HCEC 1CT (cell line): ENCODE measurements around the gene SYPL1.

Experiments
- DNase-seq: peaks from one replicate; pipeline ENCODE4 v3.0.0-alpha.2; 2017

SYPL1 gene

DNA sequence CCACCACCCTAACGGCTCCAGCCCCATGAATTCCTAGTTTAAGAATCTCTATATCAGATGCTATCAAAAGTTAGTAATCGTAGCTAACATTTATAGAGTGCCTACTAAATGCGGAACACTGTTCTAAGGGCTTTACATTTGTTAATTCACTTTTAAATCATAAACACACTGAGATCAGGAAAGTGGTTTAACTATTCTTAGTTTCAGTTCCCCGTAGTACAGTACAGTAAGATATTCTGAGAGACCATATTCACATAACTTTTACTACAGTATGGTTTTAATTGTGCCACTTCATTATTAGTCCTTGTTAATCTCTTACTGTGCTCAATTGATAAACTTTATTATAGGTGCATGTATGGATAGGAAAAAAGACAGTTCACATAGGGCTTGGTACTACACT lies 22.5 kb downstream of the SYPL1 start:
- DNase-seq: no peak

DNA sequence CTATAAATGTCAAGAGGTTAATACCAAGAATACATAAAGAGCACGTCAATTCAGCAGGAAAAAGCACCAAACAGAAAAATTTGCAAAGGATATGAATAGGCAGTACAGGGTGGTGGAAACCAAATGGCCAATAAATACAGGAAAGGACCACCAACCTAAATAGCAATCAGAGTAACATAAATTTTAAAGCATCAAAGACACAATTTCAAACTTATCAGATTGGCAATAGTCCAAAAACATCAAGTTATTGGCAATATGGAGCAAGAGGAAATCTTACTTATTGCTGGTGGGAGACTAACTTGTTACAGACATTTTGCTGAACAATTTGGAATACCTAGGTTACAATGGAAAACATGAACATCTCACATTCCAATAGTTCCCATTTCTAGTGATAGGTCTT lies 24.1 kb downstream of the SYPL1 start:
- no peak for DNase-seq

DNA sequence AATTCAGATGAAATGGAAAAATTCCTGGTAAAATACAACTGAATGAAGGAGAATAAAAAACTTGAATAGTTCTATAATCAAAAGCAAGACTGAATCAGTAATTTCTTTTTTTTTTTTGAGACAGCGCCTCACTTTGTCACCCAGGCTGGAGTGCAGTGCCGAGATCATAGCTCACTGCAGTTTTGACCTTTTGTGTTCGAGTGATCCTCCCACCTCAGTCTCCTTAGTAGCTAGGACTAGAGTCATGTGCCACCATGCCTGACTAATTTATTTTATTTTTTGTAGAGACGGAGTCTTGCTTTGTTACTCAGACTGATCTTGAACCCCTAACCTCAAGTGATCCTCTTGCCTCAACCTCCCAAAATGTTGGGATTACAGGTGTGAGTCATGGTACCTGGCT lies 26.1 kb downstream of the SYPL1 start:
- DNase-seq: no peak

DNA sequence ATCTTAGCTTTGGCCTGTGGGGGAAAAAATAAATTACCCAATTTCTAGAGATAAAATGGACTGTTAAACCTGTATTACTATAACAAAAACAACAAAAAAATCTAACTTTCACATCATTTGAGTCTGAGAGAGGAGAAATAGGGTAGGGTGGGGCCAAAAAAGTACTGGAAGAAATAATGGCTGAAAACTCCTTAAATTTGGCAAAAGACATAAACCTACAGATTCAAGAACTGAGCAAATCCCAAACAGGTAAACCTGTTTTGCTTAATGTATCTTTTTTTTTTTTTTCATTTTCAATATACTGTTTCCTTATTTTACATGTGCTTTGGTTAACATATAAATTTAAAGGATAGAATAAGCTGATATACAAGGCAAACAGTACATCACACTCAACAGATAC lies 27.1 kb downstream of the SYPL1 start:
- DNase-seq: no peak

DNA sequence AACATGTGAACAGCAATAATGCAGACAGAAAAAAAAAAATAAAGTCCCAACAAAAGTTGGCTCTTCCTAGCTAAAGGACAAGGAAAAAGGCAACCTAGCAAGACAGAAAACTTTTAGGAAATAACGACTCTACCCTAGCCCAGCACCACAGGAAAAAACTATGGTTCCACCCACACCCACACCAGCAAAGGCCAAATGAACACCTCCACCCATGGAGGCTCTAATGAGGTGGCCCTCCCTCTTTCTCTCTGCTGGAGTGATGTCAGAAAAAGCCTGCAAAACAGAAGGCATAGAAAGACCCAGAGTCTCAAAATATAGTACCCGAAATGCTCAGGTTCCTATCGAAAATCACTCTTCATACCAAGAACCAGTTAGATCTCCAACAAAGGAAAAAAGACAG lies 28.4 kb downstream of the SYPL1 start:
- DNase-seq: no peak

DNA sequence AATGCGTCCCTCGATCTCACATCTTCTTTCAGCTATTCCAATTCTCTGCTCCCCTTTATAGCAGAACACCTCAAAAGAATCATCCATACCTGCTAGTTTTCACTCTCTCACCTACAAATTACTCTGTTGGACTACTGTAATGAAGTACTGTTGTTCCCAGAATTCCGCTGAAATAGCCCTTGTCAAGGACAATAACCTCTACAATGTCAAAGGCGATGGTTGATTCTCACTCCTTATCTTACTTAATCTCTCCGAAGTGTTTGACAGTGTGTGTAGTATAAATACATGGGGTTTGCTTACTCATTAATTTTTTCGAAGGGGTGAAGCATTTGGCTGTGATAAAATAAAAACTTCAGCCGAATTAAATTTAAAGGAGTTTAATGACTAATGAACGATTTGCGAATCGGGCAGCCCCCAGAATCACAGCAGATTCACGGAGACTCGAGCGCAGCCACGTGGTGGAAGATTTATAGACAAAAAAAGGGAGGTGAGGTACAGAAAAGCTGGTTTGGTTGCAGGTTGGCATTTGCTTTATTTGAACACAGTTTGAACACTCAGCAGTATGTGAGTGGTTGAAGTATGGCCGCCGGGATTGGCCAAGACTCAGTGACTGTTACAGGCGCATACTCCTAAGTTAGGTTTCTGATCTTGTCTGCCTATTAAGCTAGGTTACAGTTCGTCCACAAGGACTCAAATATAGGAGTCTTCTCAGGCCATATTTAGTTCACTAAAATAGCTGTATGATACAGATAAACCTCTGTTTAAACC lies 29.8 kb downstream of the SYPL1 start:
- no peak for DNase-seq

DNA sequence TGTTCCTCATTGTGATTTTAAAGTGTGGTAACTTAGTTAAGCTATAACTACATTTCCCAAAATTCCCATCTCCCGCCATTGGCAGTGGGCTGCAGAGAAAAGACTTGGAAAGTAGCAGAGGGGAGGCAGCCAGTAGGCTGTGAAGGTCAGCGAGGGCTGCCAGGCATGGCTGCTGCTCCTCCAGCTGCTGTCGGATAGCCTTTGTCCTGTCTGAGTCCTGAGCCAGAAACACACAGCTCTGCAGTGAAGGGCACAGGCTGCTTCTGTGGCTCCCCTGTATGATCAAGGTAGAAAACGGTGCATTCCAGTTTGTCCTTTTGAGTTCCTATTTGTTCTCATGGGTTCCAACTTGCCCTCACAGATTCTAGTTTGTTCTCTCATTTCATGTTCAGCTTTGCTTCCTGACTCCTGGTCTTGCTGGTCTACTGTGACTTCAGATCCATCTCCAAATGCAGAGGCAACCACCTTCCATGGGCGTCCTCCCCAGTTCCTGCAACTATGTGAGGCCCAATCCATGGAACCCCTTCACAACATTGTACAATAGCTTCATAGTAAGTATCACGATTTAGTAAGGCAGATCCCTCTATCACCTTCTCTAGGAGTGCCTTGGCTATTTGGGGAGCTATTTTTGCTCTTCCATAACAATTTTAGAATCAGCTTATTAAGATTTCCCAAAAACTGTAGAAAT lies 31.7 kb downstream of the SYPL1 start:
- DNase-seq: no peak

DNA sequence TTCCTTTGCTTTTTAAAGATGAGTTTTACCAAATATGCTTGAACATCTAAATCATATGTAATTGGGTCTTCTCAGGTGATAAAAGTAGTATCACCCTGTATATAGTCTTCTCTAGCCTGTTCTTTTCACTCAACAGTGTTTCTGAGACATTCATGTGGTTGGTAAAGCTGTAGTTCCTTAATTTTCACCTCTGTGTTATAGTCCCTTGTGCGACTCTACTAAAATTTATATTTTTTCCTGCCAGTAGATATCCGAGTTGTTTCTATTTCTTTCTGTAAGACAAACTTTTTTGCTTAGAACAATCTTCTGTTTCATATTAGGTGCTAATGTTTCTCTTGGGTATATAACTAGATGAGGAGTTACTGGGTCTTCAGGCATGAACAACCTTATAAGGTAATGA lies 35.6 kb downstream of the SYPL1 start:
- DNase-seq: no peak

DNA sequence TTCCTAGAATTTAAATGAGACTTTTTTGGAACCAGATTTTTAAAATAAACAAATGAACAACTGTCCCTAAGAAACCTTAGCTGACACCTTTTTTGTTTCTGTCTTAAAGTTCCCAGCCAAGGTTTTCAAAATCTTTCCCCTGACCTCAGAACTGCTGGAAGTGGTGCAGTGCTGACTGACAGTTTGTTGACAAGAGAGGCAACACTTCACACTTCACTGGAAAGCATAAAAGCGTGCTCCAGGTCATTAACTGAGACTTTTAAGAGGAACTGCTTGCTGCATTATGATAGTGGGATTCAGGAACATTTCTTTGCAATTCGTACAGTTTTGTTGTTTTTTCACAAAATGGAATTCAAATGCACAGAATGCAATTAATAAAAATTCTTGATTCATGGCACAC lies 36.2 kb downstream of the SYPL1 start:
- no peak for DNase-seq

DNA sequence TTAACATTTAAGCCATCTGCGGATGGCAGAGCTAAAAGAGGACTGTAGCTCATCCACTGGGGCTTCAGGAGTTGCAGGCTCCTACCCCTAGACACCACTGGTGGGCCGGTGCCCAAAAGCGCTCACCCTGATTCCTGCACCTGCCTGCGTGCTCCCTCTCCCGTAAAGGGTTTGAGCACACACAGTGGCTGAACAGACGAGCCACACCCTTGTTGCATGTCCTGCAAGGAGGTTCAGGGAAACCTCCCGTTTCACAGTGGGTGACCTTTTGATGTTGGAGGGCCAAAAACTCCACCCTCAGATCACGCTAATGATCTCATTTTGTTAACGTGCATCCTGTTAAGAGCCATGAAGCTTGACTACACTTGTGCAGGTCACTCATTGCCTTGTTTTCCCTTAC lies 37.9 kb downstream of the SYPL1 start:
- DNase-seq: no peak

DNA sequence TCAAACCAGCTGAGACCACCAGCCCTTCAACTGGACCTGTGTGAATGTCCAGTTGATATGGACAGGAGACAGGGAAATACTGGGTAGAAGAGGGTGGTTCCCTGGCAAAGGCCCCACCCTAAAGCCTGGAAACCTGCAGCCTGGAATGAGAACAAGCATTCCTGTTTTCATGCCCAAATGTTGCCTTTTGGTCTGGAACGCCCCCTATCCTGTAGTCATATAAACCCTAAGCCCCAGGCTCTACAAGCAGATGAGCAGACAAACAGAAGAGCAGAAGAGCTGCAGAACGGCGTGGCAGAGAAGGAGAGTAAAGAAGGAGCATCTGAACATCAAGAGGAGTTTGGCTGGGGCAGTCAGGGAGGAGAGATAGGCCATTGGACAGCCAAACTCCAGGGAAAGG lies 38.4 kb downstream of the SYPL1 start:
- DNase-seq: no peak

DNA sequence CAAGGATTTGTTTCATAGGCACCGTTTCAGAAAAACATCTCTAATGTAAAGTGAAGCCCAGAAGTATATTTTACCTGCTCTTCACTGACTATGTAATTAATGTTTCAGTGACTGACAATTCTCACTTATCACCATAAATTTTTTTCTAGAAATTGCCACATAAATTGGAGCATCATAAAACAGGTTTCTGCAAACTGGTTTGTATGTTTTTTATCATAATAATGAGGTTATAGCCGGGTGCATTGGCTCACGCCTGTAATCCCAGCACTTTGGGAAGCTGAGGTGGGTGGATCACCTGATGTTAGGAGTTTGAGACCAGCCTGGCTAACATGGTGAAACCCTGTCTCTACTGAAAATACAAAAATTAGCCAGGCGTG lies 39.4 kb downstream of the SYPL1 start:
- DNase-seq: no peak

DNA sequence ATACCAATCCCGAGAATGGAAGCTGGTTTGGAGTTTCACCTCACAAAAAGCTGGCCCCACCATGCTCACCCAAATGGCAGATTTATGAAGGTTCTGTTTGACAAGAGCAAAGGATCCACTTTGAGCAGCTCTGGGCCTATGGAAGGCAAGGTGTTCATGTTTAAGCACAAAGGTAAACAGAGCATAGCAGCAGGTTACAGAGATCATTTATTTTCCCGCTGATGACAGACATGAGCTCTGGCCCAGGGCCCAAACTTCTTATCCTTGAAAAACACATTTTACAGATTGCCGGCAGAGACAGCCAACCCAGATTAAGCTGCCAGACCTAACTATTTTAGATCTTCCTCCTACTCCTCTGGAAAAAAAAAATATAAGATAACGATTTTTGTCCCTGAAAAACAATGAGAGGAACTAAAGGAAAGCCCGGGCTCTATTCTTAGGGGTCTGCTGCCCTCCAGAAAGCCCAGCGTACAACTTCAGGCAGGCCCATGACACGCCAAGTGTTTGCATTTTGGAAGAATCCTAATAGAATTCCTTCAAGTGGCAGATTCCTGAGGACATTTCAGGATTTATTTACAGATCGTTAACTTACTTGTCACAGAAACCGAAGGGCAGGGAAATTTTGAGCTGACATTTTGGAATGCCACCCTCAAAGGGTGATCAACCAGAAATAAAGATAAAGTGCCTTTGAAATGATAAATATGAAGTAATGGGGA lies 40.0 kb downstream of the SYPL1 start:
- DNase-seq: no peak

DNA sequence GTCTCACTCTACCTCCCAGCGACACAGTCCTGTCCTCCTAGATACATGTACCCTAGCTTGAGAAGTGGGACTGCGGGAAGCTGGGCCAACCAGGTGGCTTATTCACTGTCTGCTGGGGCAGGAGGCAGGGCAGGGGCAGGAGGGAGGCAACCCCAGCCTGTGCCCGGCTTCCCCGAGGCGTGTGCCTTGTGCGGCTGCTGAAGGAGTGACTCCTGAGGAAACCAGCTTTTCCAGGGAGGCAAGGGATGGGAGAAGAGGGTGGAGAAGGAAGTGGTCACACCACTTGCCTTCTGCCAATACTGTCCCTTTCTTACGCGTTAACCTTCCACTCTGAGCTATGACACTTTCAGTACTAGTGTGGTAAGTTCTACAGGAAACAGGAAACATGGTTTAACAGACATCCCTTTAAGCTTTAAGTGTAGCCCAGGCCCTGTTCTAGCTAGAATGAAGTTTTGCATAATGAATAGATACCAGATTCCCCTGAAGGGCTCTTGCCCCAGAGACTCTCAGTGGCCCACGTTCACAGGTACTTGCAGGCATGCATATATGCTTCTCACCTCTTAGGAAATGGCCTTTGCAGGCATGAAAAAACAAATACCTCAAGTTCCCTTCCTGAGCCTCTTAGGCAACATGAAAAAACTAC lies 40.6 kb downstream of the SYPL1 start:
- DNase-seq: no peak

DNA sequence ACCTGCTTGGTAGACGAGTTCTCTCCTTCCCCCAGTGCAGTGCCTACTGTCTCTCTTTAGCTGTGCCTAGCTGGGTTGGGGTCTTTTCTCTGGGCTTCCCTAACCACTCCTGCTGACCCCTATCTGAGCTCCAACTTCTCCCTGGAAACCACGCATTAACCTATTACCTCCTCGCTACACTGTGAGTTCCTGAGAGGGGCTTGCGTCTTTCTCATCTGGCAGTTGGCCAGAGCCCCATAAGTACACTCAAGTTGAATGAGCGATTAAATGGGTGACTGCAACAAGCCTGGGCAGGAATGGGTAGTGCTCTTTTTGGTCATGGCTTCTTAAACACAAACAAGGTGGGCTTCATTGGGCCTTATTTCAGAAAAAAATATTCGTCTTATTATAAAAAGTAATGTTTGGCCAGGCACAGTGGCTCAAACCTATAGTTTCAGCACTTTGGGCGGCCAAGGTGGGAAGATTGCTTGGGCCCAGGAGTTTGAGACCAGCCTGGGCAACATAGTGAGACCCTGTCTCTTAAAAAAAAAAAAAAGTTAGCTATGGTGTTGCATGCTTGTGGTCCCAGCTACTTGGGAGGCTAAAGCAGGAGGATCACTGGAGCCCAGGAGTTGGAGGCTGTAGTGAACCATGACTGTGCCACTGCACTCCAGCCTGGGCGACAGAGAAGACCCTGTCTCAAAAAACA lies 41.4 kb downstream of the SYPL1 start:
- no peak for DNase-seq

DNA sequence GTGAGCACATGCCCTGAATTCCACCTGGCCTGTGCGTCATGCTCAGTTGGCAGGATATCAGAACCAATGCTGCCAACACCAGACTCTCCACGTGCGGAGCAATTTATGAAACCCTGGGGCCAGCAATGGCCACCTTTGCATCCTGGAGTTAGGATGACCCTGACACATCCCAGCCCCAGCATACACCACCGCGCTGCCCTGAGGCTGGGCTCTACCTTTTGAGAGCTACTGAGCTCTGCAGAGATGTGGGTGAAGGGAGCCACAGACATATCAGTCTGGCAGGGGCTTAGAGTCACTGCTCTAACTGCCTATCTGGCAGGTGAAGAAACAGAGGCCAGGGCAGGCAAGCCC lies 41.9 kb downstream of the SYPL1 start:
- no peak for DNase-seq

DNA sequence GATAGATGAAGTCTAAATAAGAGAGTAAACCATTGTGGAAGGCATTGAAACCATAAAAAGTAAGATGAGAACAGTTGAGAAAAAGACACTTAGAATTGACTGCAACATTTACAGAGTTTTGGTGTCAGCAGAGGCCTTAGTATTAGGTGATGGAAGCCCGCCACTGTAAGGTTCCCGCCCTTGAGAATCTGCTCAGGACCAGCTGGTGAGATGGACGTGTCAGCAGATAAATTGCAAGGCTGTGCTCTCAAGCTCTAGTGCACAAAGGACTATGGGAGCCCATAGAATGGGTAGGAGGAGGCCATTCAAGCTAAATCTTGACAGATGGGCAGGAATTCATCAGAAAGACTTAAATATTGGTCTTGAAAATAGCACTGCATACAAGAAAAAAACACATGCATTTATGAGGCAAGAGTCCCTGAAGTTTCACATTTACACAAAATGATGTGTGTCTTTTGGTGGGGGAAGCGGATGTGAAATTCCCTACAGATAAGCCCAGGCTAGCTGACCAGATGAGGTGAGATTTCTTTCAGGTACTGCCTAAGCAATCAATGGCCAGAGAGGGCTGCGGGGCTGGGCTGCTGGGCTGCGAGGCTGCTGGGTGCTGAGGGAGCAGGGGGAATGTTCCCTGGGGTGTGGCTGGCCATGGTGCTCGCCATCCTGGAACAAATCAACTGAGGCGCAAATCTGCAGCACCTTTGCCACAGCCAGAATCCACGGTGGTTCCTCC lies 42.5 kb downstream of the SYPL1 start:
- DNase-seq: no peak

DNA sequence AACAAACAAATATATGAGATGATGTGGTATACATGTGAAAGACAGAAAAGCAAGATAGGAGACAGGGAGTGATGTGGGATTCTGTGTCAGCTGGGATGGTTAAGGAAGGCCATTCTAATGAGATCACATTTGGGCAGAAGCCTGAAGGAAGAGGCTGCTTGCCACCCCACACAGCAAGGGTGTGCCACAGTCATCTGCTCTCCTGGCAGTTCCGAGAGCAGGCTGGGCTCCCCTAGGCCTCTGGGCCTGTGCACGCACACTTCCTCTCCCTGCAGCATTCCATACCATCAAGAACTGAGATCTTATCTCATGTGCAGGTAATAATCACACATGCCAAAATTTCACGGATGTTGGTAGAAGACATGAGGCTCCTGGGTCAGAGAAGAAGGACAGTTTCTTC lies 43.1 kb downstream of the SYPL1 start:
- DNase-seq: no peak

DNA sequence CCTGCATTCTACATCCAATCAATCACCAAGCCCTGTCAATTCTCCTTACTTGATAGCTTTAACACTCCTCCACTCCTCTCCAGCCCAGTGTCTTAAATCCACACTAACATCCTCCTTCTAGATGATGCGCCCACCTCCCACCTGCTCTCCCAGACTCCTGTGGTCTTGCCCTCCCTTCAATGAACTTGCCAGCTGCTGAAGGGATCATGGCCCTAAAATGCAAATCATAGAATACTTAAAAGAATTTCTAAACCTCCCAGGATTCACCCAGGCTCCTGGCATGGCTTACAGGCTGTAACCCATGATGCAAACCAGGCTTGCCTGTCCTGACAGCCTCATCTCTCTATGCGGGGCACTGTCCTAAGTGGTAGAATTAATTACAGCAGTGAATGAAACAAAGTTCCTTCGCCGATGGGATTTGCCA lies 43.6 kb downstream of the SYPL1 start:
- DNase-seq: no peak

DNA sequence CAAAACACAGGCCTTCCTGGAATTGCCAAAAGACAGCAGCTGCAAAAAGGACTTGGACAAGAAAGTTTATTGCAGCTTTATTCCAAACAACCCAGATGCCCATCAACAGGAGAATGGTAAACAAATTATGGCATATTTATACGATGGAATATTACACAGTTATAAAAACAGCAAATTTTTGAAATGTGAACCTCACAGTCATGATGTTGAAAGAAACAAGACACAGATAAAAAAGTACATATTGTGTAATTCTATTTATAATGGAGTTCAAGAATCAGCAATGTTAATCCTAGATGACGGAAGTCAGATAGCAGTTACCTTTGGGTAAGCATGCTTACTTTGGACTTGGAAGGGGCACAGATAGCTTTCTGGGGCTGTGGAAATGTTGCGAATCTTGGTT lies 44.4 kb downstream of the SYPL1 start:
- no peak for DNase-seq

DNA sequence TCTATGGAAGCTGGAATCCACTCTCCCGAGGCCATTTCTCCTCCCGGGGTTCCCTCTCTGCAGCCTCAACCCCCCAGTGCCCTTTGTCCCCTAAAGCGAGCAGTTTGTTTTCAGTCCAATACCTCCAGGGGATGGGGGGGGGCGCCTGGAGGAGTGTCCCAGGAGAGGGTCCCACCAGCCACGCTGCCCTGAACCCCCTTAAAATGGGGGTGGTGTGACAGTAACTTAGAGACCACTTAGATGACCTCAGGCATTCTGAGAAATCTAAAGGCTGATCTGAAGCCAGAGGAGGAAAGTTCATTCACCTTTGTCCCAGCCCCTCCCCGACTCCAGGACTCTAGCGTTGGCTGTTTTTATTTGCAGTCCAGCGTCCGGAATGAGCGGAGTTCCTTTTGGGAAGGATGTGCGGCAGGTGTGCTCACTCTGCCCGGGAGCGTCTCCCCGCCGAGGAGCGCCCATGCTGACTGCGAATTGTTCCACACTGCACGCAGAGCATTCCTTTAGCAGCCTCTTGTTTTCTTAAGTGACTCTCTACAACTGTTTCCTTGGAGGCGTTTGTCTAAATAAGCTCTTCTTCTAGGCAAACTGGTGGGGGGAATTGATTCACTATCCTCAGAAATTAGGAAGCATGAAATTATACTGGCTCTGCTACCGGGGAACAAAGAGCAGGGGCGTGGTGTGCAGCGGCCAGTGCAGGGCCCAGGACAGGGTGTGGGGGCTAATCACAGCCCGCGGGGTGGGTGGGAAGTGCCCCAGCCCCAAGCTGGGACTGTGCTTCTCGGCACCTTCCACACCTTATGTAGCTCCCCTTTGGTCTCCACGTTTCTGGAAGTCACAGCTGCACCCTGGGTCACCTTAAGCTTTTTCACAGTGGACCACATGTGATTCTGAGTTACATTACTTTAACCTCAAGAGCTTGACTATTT lies 46.3 kb downstream of the SYPL1 start:
- no peak for DNase-seq
